ENCODE data around the gene ETV1.

Gene ETV1

GRCh38 chr7:13880789-13881188, 108.7 kb downstream of the ETV1 start:
- DNase-seq (ENCODE audit: low read depth in 1 of 2, low spot score in 1 of 2) = no peak

- DNase-seq (ENCODE audit: low read depth in 1 of 2, low spot score in 1 of 2) = no peak
Observed at GRCh38 chr7:13879994-13880686, 109.3 kb downstream of the ETV1 start.

- DNase-seq (ENCODE audit: low read depth in 1 of 2, low spot score in 1 of 2) = no peak
Observed at GRCh38 chr7:13879143-13879542, 110.3 kb downstream of the ETV1 start.

- DNase-seq (ENCODE audit: low read depth in 1 of 2, low spot score in 1 of 2) = no peak
Observed at GRCh38 chr7:13878154-13878553, 111.3 kb downstream of the ETV1 start.

- DNase-seq (ENCODE audit: low read depth in 1 of 2, low spot score in 1 of 2) = no peak
Observed at GRCh38 chr7:13875496-13876074, 113.9 kb downstream of the ETV1 start.

GRCh38 chr7:13874783-13875182, 114.7 kb downstream of the ETV1 start:
- DNase-seq (ENCODE audit: low read depth in 1 of 2, low spot score in 1 of 2) = no peak

GRCh38 chr7:13872709-13873108, 116.8 kb downstream of the ETV1 start:
- no peak for DNase-seq (ENCODE audit: low read depth in 1 of 2, low spot score in 1 of 2)

- DNase-seq (ENCODE audit: low read depth in 1 of 2, low spot score in 1 of 2) = no peak
Observed at GRCh38 chr7:13871008-13871407, 118.5 kb downstream of the ETV1 start.

- DNase-seq (ENCODE audit: low read depth in 1 of 2, low spot score in 1 of 2) = no peak
Observed at GRCh38 chr7:13860734-13861133, 128.7 kb downstream of the ETV1 start.

- DNase-seq (ENCODE audit: low read depth in 1 of 2, low spot score in 1 of 2) = no peak
Observed at GRCh38 chr7:13856012-13856411, 133.5 kb downstream of the ETV1 start.

GRCh38 chr7:13852281-13852968, 137.0 kb downstream of the ETV1 start:
- no peak for DNase-seq (ENCODE audit: low read depth in 1 of 2, low spot score in 1 of 2)

- DNase-seq (ENCODE audit: low read depth in 1 of 2, low spot score in 1 of 2) = no peak
Observed at GRCh38 chr7:13851736-13852135, 137.7 kb downstream of the ETV1 start.

- peak in 1 of 2 donors; percentile 26 for DNase-seq (ENCODE audit: low read depth in 1 of 2, low spot score in 1 of 2)
Observed at GRCh38 chr7:13850185-13850752, 139.2 kb downstream of the ETV1 start.

- no peak for DNase-seq (ENCODE audit: low read depth in 1 of 2, low spot score in 1 of 2)
Observed at GRCh38 chr7:13849163-13849892, 140.1 kb downstream of the ETV1 start.

GRCh38 chr7:13848681-13849131, 140.8 kb downstream of the ETV1 start:
- no peak for DNase-seq (ENCODE audit: low read depth in 1 of 2, low spot score in 1 of 2)

- no peak for DNase-seq (ENCODE audit: low read depth in 1 of 2, low spot score in 1 of 2)
Observed at GRCh38 chr7:13846386-13846785, 143.1 kb downstream of the ETV1 start.

GRCh38 chr7:13845601-13846000, 143.9 kb downstream of the ETV1 start:
- DNase-seq (ENCODE audit: low read depth in 1 of 2, low spot score in 1 of 2) = no peak

GRCh38 chr7:13844954-13845353, 144.5 kb downstream of the ETV1 start:
- no peak for DNase-seq (ENCODE audit: low read depth in 1 of 2, low spot score in 1 of 2)

- no peak for DNase-seq (ENCODE audit: low read depth in 1 of 2, low spot score in 1 of 2)
Observed at GRCh38 chr7:13841284-13841683, 148.2 kb downstream of the ETV1 start.

All from activated CD4-positive, alpha-beta T cell treated with anti-CD3 and anti-CD28 coated beads, Interleukin-2, amount 50 U/mL, for 24 hours (primary cell).